T-helper 1 cell treated with Interleukin-12 subunit alpha and Interleukin-12 subunit beta and Interleukin-4 antibody, amounts not matched to agents 30 μg/mL and 1 μg/mL, for 36 hours (primary cell): ENCODE measurements around the gene TECPR2.
"Not testable (repeated sequence)": the region's sequence is repeated elsewhere in the genome, so short reads cannot be mapped to it uniquely, and the experiment has no call there.

Experiments
- H3K27ac Mint-ChIP-seq: one replicate; pipeline ENCODE4 v1.8.0; 2021; ENCODE audit warnings: mild to moderate bottlenecking, mixed read lengths
- H3K27me3 Mint-ChIP-seq: one replicate; pipeline ENCODE4 v1.8.0; 2021; ENCODE audit warnings: low read depth, mixed read lengths
- H3K36me3 Mint-ChIP-seq: one replicate; pipeline ENCODE4 v1.8.0; 2021; ENCODE audit warnings: low read depth, mixed read lengths
- H3K4me1 Mint-ChIP-seq: one replicate; pipeline ENCODE4 v1.8.0; 2021; ENCODE audit warnings: low read depth, mixed read lengths
- H3K4me3 Mint-ChIP-seq: one replicate; pipeline ENCODE4 v1.8.0; 2021; ENCODE audit warnings: mild to moderate bottlenecking, moderate library complexity, mixed read lengths
- H3K9me3 Mint-ChIP-seq: one replicate; pipeline ENCODE4 v1.8.0; 2021; ENCODE audit warnings: mixed read lengths

The TECPR2 gene

DNA sequence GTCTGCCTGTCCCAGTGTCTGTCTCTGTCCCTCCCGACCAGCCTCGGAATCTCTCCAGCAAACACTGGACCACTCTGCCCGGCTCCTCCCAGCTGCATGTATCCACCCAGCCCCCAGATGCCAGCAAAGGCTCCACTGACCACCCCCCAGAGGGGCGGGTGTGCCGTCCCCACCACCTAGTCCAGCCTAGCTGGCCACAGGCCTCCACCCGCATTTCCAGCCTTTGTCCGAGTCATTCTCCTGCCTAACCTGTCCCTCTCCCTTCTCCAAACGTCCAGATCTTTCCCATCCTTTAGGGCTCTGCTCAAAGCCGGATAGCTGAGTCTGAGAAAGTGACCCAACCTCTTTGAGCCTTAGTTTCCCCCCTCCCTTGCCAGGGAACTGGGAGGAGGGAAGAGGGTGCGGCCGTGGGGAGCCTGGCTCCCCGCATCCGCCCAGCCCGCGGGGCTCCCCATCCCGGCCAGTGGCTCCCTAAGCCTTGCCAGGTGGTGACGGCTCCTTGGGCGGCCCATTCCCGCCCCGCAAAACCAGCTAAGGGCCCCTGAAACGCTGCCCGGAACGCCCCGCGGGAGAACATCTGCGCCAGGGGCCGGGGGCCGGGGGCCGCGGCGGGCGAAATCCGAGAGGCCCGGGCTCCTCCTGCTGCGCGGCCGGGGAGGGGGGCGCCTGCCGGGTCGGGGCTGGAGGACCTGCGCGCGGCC lies 181.5 kb downstream of the TECPR2 start:
- peaks cover 5% of the 10 kb centered on the region for H3K4me1 Mint-ChIP-seq
- H3K36me3 Mint-ChIP-seq, result no peaks in the 10 kb centered on the region
- no peak overlapping the region for H3K4me3 Mint-ChIP-seq
- peaks cover 5% of the 10 kb centered on the region for H3K9me3 Mint-ChIP-seq
- H3K27me3 Mint-ChIP-seq, result peaks cover 46% of the 10 kb centered on the region
- H3K27ac Mint-ChIP-seq, result no peak overlapping the region

GRCh38 chr14:102544747-102545460 lies 182.2 kb downstream of the TECPR2 start:
- H3K27ac Mint-ChIP-seq, result no peak overlapping the region
- peaks cover 46% of the 10 kb centered on the region for H3K27me3 Mint-ChIP-seq
- peaks cover 5% of the 10 kb centered on the region for H3K4me1 Mint-ChIP-seq
- H3K9me3 Mint-ChIP-seq, result peaks cover 5% of the 10 kb centered on the region
- H3K36me3 Mint-ChIP-seq, result no peaks in the 10 kb centered on the region
- peak overlapping the region; percentile 50 for H3K4me3 Mint-ChIP-seq

DNA sequence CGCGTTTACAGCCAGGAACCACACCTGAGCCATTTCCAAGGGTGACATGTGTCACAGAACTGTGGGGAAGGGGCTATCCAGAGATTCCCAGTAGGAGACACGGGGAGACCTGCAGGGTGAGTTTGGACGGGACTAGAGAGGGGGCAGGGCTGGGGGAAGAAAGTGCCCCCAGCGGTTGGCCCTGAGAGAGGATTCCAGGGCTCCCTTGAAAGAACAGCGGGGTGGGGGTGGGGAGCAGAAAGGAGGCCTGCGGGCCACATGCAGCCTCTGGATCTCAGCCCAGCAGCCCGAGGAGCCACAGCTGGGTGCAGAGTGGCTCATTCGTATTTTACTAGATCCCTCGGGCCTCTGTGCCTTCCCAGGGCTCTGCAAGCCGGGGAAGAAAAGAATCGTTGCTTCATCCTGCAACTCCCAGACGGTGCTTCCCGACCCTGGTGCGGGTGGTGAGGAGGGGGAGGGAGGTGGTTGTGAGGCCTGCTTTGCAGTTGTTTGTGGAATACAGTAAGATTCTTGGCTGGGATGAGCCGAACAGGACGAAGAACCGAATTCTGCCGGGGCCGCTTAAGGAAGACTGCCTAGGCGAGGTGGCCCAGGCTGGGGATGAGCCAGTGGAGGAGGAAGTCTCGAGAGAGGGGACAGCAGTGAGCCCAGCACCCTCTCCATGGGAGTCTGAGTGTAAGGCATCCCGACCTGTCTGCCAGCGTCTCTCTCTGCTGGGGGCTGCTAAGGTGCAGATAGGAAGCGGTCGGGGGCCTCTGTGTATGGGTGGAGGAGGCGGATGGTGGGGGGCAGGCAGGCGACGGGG lies 182.9 kb downstream of the TECPR2 start:
- Mint-ChIP-seq H3K4me3 (peak overlapping the region; percentile 50), H3K36me3 (no peaks in the 10 kb centered on the region), H3K4me1 (peaks cover 5% of the 10 kb centered on the region), H3K27me3 (peaks cover 50% of the 10 kb centered on the region), H3K9me3 (peaks cover 5% of the 10 kb centered on the region), H3K27ac (no peak overlapping the region)

DNA sequence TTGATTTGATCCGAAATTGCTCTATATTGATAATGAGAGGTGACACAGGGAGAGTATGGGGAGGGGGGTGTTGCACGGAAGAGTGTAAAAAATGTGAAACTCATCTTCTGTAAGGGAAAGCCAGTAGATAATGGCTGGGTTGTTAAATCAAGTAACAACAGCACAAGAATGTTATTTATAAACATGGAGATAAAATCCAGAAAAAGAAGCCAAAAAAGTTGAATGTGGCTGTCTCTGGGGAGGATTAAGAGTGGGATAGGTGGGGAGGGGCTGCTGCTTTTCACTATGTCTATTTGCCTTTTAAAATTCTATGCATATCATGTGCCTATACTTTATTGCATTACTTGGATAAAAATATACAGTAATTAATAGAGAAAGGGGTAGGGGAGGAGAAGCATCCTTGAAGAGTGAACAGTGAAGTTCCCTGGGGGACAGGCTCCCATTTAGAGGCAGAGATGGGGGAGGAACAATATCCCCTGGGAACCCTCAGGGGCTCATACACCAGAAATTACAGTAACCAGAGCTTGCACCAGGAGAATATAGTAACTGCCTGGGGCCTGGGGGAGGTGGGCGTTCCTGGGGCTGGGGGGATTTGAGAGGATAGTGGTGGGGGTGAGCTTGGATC lies 186.0 kb downstream of the TECPR2 start:
- peaks cover 5% of the 10 kb centered on the region for H3K4me1 Mint-ChIP-seq
- H3K9me3 Mint-ChIP-seq, result peaks cover 5% of the 10 kb centered on the region
- no peak overlapping the region for H3K27ac Mint-ChIP-seq
- no peaks in the 10 kb centered on the region for H3K36me3 Mint-ChIP-seq
- H3K4me3 Mint-ChIP-seq, result no peak overlapping the region
- peaks cover 42% of the 10 kb centered on the region for H3K27me3 Mint-ChIP-seq

GRCh38 chr14:102550927-102551401 lies 188.2 kb downstream of the TECPR2 start:
- not testable (repeated sequence) for H3K9me3 Mint-ChIP-seq, H3K4me1 Mint-ChIP-seq, H3K27ac Mint-ChIP-seq, H3K4me3 Mint-ChIP-seq, H3K36me3 Mint-ChIP-seq
- peaks cover 26% of the 10 kb centered on the region for H3K27me3 Mint-ChIP-seq
